HFFc6 (cell line): ENCODE data around the gene NRG2. TPM values are rescaled to one million over a fixed set of nuclear protein-coding genes. Genes with fewer than 3 reads are reported as not detected.

Experiments
- DNase-seq: peaks from one replicate; pipeline ENCODE4 v3.0.0-alpha.2; 2018
- H3K27ac Mint-ChIP-seq: 2 replicates; pipeline ENCODE4 v1.8.0; 2020; ENCODE audit warnings: mild to moderate bottlenecking, mixed read lengths
- H3K27me3 Mint-ChIP-seq: 2 replicates; pipeline ENCODE4 v1.8.0; 2021; ENCODE audit warnings: mild to moderate bottlenecking, moderate library complexity, mixed read lengths; ENCODE audit not compliant: insufficient read depth
- H3K36me3 Mint-ChIP-seq: 2 replicates; pipeline ENCODE4 v1.8.0; 2021; ENCODE audit warnings: low read depth, mixed read lengths
- H3K4me1 Mint-ChIP-seq: 2 replicates; pipeline ENCODE4 v1.8.0; 2020; ENCODE audit warnings: low read depth, mixed read lengths
- H3K4me3 Mint-ChIP-seq: 2 replicates; pipeline ENCODE4 v1.8.0; 2020; ENCODE audit warnings: mild to moderate bottlenecking, moderate library complexity, mixed read lengths
- H3K9me3 Mint-ChIP-seq: 2 replicates; pipeline ENCODE4 v1.8.0; 2020; ENCODE audit warnings: mild to moderate bottlenecking, mixed read lengths
- total RNA-seq, 6 experiments: library from RNA; stranded (reverse); fragmentation: NEBNext Ultra II Directional; extraction: Animal tissue kit (Norgen Biotek cat#: 25700); gene quantifications; 2 replicates in 1 of 6; 3 replicates in 5 of 6; pipeline ENCODE4 v1.2.3, GENCODE V29; 2021
- TF ChIP-seq, protein P1 (sequence below): fragments of 200-600 bp; sonication (generic); IDR thresholded peaks from 2 replicates; pipeline ENCODE4 v1.5.0; 2021; ENCODE audit warnings: antibody characterized with exemption, mild to moderate bottlenecking

The NRG2 gene
- total RNA-seq, 6 experiments from 2014 or later, result 0.11 to 0.35 (median 0.19) TPM; not detected in 1

DNA sequence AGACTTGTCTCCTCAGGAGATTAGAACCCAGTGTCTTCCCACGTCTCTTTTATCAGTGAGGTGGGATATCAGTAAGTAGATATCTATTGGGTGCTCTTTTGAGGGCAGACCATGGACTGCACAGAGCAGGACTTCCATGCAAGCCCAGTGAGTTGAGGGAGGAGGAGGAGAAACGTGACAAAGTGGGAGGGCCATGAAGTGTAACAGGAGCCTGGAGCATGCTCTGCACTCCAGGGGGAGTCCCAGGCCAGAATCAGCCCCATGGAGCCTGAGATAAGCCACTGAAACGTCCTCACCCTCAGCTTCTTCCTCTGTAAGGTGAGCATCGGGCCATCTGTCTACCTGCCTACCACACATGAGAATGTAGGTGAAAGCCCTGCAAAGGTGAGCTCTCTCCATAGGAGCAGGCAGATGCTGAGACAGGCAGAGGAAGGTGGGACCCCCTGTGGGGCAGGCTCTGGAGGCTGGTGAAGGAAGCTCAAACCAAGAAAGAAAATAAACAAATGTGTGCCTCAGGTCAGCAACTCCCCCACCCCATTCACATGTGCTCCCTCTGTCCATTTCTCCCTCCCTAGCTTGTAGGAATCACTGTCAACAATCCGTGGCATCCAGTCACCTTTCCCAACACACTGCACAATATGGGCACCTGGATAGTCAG, 87.4 kb downstream of the NRG2 start:
- no peak overlapping the region for H3K27ac Mint-ChIP-seq
- no peaks in the 10 kb centered on the region for H3K4me1 Mint-ChIP-seq
- no peak overlapping the region for H3K4me3 Mint-ChIP-seq
- no peaks in the 10 kb centered on the region for H3K36me3 Mint-ChIP-seq
- TF ChIP-seq, protein P1, sequence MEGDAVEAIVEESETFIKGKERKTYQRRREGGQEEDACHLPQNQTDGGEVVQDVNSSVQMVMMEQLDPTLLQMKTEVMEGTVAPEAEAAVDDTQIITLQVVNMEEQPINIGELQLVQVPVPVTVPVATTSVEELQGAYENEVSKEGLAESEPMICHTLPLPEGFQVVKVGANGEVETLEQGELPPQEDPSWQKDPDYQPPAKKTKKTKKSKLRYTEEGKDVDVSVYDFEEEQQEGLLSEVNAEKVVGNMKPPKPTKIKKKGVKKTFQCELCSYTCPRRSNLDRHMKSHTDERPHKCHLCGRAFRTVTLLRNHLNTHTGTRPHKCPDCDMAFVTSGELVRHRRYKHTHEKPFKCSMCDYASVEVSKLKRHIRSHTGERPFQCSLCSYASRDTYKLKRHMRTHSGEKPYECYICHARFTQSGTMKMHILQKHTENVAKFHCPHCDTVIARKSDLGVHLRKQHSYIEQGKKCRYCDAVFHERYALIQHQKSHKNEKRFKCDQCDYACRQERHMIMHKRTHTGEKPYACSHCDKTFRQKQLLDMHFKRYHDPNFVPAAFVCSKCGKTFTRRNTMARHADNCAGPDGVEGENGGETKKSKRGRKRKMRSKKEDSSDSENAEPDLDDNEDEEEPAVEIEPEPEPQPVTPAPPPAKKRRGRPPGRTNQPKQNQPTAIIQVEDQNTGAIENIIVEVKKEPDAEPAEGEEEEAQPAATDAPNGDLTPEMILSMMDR, result no peak
- no peak for DNase-seq
- no peaks in the 10 kb centered on the region for H3K9me3 Mint-ChIP-seq
- peaks cover 45% of the 10 kb centered on the region for H3K27me3 Mint-ChIP-seq

GRCh38 chr5:139955053-139955605, 88.0 kb downstream of the NRG2 start:
- no peaks in the 10 kb centered on the region for H3K4me1 Mint-ChIP-seq
- DNase-seq, result no peak
- H3K4me3 Mint-ChIP-seq, result no peak overlapping the region
- TF ChIP-seq, protein P1, result no peak
- H3K27me3 Mint-ChIP-seq, result peaks cover 48% of the 10 kb centered on the region
- H3K9me3 Mint-ChIP-seq, result no peaks in the 10 kb centered on the region
- no peak overlapping the region for H3K27ac Mint-ChIP-seq
- no peaks in the 10 kb centered on the region for H3K36me3 Mint-ChIP-seq

GRCh38 chr5:139954462-139954861, 88.6 kb downstream of the NRG2 start:
- Mint-ChIP-seq H3K4me1 (no peaks in the 10 kb centered on the region), H3K9me3 (no peaks in the 10 kb centered on the region), H3K27ac (no peak overlapping the region), H3K36me3 (no peaks in the 10 kb centered on the region), H3K4me3 (no peak overlapping the region), H3K27me3 (peaks cover 50% of the 10 kb centered on the region)
- DNase-seq, result no peak
- TF ChIP-seq, protein P1, result no peak

DNA sequence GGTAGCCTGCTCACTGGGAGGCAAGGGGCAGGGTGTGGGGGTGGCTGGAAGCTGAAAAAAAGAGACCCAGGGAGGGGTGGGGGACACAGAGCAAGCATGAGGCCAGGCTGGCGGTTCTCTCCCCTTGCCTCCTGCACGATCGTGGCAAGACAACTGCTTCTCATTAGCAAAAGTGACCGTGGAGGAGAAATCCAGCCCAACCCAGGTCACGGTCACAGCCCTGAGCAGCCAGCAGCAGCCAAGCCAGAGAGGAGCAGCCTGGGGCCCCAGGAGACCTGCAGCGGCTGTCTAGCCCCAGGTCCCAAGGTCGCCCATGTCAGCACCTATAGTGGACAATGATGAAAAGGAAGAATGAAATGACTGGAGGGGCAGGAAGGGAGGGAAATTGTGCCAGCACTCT, 89.1 kb downstream of the NRG2 start:
- no peak for DNase-seq
- no peaks in the 10 kb centered on the region for H3K4me1 Mint-ChIP-seq
- TF ChIP-seq, protein P1, result no peak
- no peaks in the 10 kb centered on the region for H3K36me3 Mint-ChIP-seq
- H3K27me3 Mint-ChIP-seq, result peaks cover 50% of the 10 kb centered on the region
- H3K9me3 Mint-ChIP-seq, result no peaks in the 10 kb centered on the region
- H3K27ac Mint-ChIP-seq, result no peak overlapping the region
- H3K4me3 Mint-ChIP-seq, result no peak overlapping the region

DNA sequence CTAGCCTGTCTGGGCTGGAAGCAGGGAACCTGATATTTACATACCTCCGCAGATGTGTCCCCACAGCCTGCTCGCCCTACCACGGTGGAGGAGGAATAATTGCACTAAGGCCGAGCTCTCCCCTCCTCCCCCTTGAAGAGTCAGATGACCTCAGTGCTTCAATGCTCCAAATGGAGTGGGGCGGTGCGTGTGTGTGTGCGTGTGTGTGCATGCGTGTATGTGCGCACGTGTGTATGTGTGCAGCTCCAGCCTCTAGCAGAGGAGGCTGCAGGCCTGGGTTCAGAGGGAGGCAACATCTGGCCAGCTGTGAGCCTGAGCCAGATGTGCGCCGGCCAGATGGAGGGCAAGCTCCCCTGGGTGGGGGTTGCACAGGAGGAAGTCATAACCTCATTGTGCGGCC, 90.5 kb downstream of the NRG2 start:
- H3K9me3 Mint-ChIP-seq, result no peaks in the 10 kb centered on the region
- H3K36me3 Mint-ChIP-seq, result no peaks in the 10 kb centered on the region
- no peaks in the 10 kb centered on the region for H3K4me1 Mint-ChIP-seq
- DNase-seq, result no peak
- H3K4me3 Mint-ChIP-seq, result no peak overlapping the region
- TF ChIP-seq, protein P1, result no peak
- no peak overlapping the region for H3K27ac Mint-ChIP-seq
- peaks cover 54% of the 10 kb centered on the region for H3K27me3 Mint-ChIP-seq
